ENCODE measurements around the gene SLC3A2. TPM values are rescaled to one million over a fixed set of nuclear protein-coding genes. Genes with fewer than 3 reads are reported as not detected.
"Not testable (repeated sequence)": the region's sequence is repeated elsewhere in the genome, so short reads cannot be mapped to it uniquely, and the experiment has no call there.

SLC3A2 gene
- total RNA-seq, 1 donor from 2014 or later = 441 TPM

DNA sequence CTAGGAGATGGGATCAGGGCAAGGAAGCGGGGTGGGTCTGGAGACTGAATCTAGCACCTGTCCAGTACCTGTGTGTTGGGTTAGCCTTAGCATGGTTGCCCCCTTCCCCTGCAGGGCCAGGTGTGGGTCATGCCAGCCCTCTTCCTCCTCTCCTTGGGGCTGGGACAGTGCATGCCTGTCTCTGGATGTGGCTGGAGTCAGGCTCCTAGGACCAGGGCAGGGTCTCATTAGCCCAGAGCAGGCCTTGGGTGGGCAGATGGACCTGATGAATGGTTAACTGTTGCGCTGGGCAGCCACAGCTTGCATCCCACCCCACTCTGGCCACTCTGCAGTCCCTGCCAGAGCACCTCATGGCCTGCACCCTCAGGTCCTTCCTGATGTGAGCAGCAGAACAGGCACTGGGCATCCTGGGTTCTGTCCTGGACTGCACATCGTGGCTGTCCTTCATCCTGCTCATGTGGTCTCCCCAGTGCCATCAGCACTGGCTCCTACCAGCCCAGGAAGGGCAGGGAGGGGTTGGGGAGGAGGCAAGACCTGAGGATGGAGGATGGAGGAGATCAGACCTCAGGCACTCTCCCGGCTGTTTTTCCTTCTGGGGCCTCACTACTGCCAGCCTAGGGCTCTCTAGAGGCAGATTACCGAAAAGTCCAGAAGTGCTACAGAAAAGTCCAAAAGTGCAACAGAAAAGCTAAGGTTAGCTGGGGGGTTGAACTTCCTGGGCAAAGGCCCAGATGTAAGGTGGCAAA, 53.2 kb downstream of the SLC3A2 start:
- no peak for TF ChIP-seq CTCF (IDR thresholded peaks at IDR 0.05; ENCODE audit: insufficient read depth, low read length, poor library complexity, severe bottlenecking)
- no peak for DNase-seq (ENCODE audit: low read depth)
- Histone ChIP-seq H3K4me3 (ENCODE audit: low read depth, low read length) (no peak overlapping the region), H3K36me3 (ENCODE audit: control insufficient read depth, insufficient read depth, low read length) (no peaks in the 10 kb centered on the region), H3K27me3 (ENCODE audit: control insufficient read depth, insufficient read depth, low read length) (peaks cover 3% of the 10 kb centered on the region)

- DNase-seq (ENCODE audit: low read depth) = no peak
- Histone ChIP-seq H3K27me3 (ENCODE audit: control insufficient read depth, insufficient read depth, low read length) (no peaks in the 10 kb centered on the region), H3K4me3 (ENCODE audit: low read depth, low read length) (no peak overlapping the region), H3K36me3 (ENCODE audit: control insufficient read depth, insufficient read depth, low read length) (no peaks in the 10 kb centered on the region)
- no peak for TF ChIP-seq CTCF (IDR thresholded peaks at IDR 0.05; ENCODE audit: insufficient read depth, low read length, poor library complexity, severe bottlenecking)
Measured at GRCh38 chr11:62934496-62934785, 53.7 kb downstream of the SLC3A2 start.

DNA sequence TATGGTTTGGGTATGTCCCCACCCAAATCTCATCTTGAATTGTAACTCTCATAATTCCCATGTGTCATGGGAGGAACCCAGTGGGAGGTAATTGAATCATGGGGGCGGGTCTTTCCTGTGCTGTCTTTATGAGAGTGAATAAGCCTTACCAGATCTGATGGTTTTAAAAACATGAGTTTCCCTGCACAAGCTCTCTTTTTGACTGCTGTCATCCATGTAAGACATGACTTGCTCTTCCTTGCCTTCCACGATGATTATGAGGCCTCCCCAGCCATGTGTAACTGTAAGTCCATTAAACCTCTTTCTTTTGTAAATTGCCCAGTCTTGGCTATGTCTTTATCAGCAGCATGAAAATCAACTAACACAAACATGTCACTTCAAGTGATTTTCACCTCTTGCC, 56.8 kb downstream of the SLC3A2 start:
- H3K36me3 ChIP-seq (ENCODE audit: control insufficient read depth, insufficient read depth, low read length); DNase-seq (ENCODE audit: low read depth); H3K4me3 ChIP-seq (ENCODE audit: low read depth, low read length); H3K27me3 ChIP-seq (ENCODE audit: control insufficient read depth, insufficient read depth, low read length): not testable (repeated sequence)

Other genes starting within 250 kb of the SLC3A2 start
- 271 and 300 TPM in 2 replicates for gene GANAB, start 234.3 kb upstream of the SLC3A2 start, total RNA-seq
- gene INTS5, start 227.6 kb upstream of the SLC3A2 start, total RNA-seq = 26.9 and 36.4 TPM in 2 replicates
- 64.8 and 76.5 TPM in 2 replicates for gene C11orf98, start 215.7 kb upstream of the SLC3A2 start, total RNA-seq
- 3.4 and 4.0 TPM in 2 replicates for gene CSKMT, start 215.6 kb upstream of the SLC3A2 start, total RNA-seq
- 8.0 and 8.1 TPM in 2 replicates for gene UQCC3, start 209.2 kb upstream of the SLC3A2 start, total RNA-seq
- 4.1 and 4.6 TPM in 2 replicates for gene LBHD1, start 208.6 kb upstream of the SLC3A2 start, total RNA-seq
- gene UBXN1, start 201.8 kb upstream of the SLC3A2 start, total RNA-seq = 289 and 321 TPM in 2 replicates
- 0.25 TPM in 1 of 2 replicates, not detected in the other for gene LRRN4CL, start 191.4 kb upstream of the SLC3A2 start, total RNA-seq
- 45.2 and 56.1 TPM in 2 replicates for gene BSCL2, start 173.5 kb upstream of the SLC3A2 start, total RNA-seq
- not detected in 2 replicates for gene GNG3, start 173.2 kb upstream of the SLC3A2 start, total RNA-seq
- 12.8 and 14.3 TPM in 2 replicates for gene HNRNPUL2, start 153.4 kb upstream of the SLC3A2 start, total RNA-seq
- gene TTC9C, start 152.4 kb upstream of the SLC3A2 start, total RNA-seq = 37.5 and 38.6 TPM in 2 replicates
- 17.3 and 18.8 TPM in 2 replicates for gene ZBTB3, start 126.7 kb upstream of the SLC3A2 start, total RNA-seq
- gene POLR2G, start 119.3 kb upstream of the SLC3A2 start, total RNA-seq = 98.3 and 120 TPM in 2 replicates
- gene TAF6L, start 109.5 kb upstream of the SLC3A2 start, total RNA-seq = 19.4 and 29.1 TPM in 2 replicates
- 66.7 and 72.5 TPM in 2 replicates for gene TMEM179B, start 93.5 kb upstream of the SLC3A2 start, total RNA-seq
- gene TMEM223, start 88.9 kb upstream of the SLC3A2 start, total RNA-seq = 32.8 and 41.3 TPM in 2 replicates
- gene NXF1, start 75.5 kb upstream of the SLC3A2 start, total RNA-seq = 40.9 and 41.4 TPM in 2 replicates
- gene STX5, start 48.8 kb upstream of the SLC3A2 start, total RNA-seq = 30.2 and 34.3 TPM in 2 replicates
- gene TEX54, start 48.1 kb upstream of the SLC3A2 start, total RNA-seq = not detected in 2 replicates
- 90.2 and 92.8 TPM in 2 replicates for gene WDR74, start 41.3 kb upstream of the SLC3A2 start, total RNA-seq
- gene CHRM1, start 40.5 kb downstream of the SLC3A2 start, total RNA-seq = not detected in 2 replicates
- not detected in 2 replicates for gene SLC22A6, start 104.1 kb downstream of the SLC3A2 start, total RNA-seq
- gene SLC22A8, start 134.9 kb downstream of the SLC3A2 start, total RNA-seq = not detected in 2 replicates